ENCODE results near the gene MTPN. TPM values are rescaled to one million over a fixed set of nuclear protein-coding genes. Genes with fewer than 3 reads are reported as not detected.

Gene MTPN
- total RNA-seq, 1 experiment from 2014 or later: 153 TPM

- POLR2A ChIA-PET: no interaction called here
- BruUV-seq (replicated peaks): no TSS peak
- no peak for TF ChIP-seq CTCF (IDR thresholded peaks at IDR 0.05; ENCODE audit: unreplicated experiment)
- CTCF ChIA-PET: no interaction called here
- Mint-ChIP-seq H3K4me3 (ENCODE audit: unreplicated experiment) (no peak overlapping the region), H3K27me3 (ENCODE audit: insufficient read depth, unreplicated experiment) (no peaks in the 10 kb centered on the region), H3K36me3 (ENCODE audit: insufficient read depth, unreplicated experiment) (no peaks in the 10 kb centered on the region), H3K9me3 (ENCODE audit: unreplicated experiment) (no peaks in the 10 kb centered on the region), H3K27ac (ENCODE audit: low read depth, unreplicated experiment) (no peak overlapping the region), H3K4me1 (ENCODE audit: insufficient read depth, unreplicated experiment) (no peaks in the 10 kb centered on the region)
- intact Hi-C loops (cut with micrococcal nuclease): no loop called here
- no peak for DNase-seq (ENCODE audit: unreplicated experiment)
Observed at GRCh38 chr7:135914346-135914745, 62.8 kb downstream of the MTPN start.

GRCh38 chr7:135913404-135913803 lies 63.8 kb downstream of the MTPN start:
- no peak for TF ChIP-seq CTCF (IDR thresholded peaks at IDR 0.05; ENCODE audit: unreplicated experiment)
- no peaks in the 10 kb centered on the region for H3K36me3 Mint-ChIP-seq (ENCODE audit: insufficient read depth, unreplicated experiment)
- ChIA-PET POLR2A (no interaction called here), CTCF (no interaction called here)
- intact Hi-C loops (cut with micrococcal nuclease): no loop called here
- no peak for DNase-seq (ENCODE audit: unreplicated experiment)
- H3K27ac Mint-ChIP-seq (ENCODE audit: low read depth, unreplicated experiment): no peak overlapping the region
- no peak overlapping the region for H3K4me3 Mint-ChIP-seq (ENCODE audit: unreplicated experiment)
- H3K27me3 Mint-ChIP-seq (ENCODE audit: insufficient read depth, unreplicated experiment): no peaks in the 10 kb centered on the region
- H3K4me1 Mint-ChIP-seq (ENCODE audit: insufficient read depth, unreplicated experiment): no peaks in the 10 kb centered on the region
- no peaks in the 10 kb centered on the region for H3K9me3 Mint-ChIP-seq (ENCODE audit: unreplicated experiment)
- no TSS peak for BruUV-seq (replicated peaks)

GRCh38 chr7:135911099-135911498 lies 66.1 kb downstream of the MTPN start:
- Mint-ChIP-seq H3K4me1 (ENCODE audit: insufficient read depth, unreplicated experiment) (no peaks in the 10 kb centered on the region), H3K27ac (ENCODE audit: low read depth, unreplicated experiment) (no peak overlapping the region), H3K36me3 (ENCODE audit: insufficient read depth, unreplicated experiment) (no peaks in the 10 kb centered on the region), H3K4me3 (ENCODE audit: unreplicated experiment) (no peak overlapping the region), H3K27me3 (ENCODE audit: insufficient read depth, unreplicated experiment) (no peaks in the 10 kb centered on the region), H3K9me3 (ENCODE audit: unreplicated experiment) (no peaks in the 10 kb centered on the region)
- ChIA-PET POLR2A (no interaction called here), CTCF (interaction anchor here (0.5 to 1.0 kb wide), 2 partner anchors 99 to 575 kb away, joined by 3 to 4 read pairs; no protein-coding TSS in a partner anchor)
- no peak for DNase-seq (ENCODE audit: unreplicated experiment)
- intact Hi-C loops (cut with micrococcal nuclease): no loop called here
- no TSS peak for BruUV-seq (replicated peaks)
- TF ChIP-seq CTCF (IDR thresholded peaks at IDR 0.05; ENCODE audit: unreplicated experiment): no peak

GRCh38 chr7:135910393-135911036 lies 66.6 kb downstream of the MTPN start:
- H3K4me3 Mint-ChIP-seq (ENCODE audit: unreplicated experiment): no peak overlapping the region
- no TSS peak for BruUV-seq (replicated peaks)
- no peaks in the 10 kb centered on the region for H3K4me1 Mint-ChIP-seq (ENCODE audit: insufficient read depth, unreplicated experiment)
- H3K27me3 Mint-ChIP-seq (ENCODE audit: insufficient read depth, unreplicated experiment): no peaks in the 10 kb centered on the region
- H3K27ac Mint-ChIP-seq (ENCODE audit: low read depth, unreplicated experiment): no peak overlapping the region
- POLR2A ChIA-PET: no interaction called here
- H3K9me3 Mint-ChIP-seq (ENCODE audit: unreplicated experiment): no peaks in the 10 kb centered on the region
- no peaks in the 10 kb centered on the region for H3K36me3 Mint-ChIP-seq (ENCODE audit: insufficient read depth, unreplicated experiment)
- no peak for TF ChIP-seq CTCF (IDR thresholded peaks at IDR 0.05; ENCODE audit: unreplicated experiment)
- intact Hi-C loops (cut with micrococcal nuclease): no loop called here
- DNase-seq (ENCODE audit: unreplicated experiment): no peak
- CTCF ChIA-PET: interaction anchor here (1.0 kb wide), 1 partner anchor 100 kb away, joined by 3 read pairs; no protein-coding TSS in a partner anchor
